ENCODE data around the gene EEPD1.
"Not testable (repeated sequence)": the region's sequence is repeated elsewhere in the genome, so short reads cannot be mapped to it uniquely, and the experiment has no call there.

EEPD1 gene

DNA sequence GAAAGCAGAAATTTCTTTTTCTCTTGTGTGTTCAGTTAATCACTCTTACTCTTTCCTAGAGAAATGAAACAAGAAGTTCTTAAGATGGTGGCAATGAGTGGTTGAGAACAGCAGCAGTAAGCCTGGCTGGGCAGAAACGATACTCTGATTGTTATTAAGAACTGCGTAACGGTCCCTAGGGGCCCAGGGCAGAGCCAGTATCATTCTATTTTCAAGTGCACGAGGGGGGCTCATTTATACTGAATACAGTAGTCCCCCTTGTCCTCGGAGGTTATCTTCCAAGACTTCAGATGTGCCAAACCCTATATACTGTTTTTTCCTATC is 64.9 kb downstream of the EEPD1 start:
- Mint-ChIP-seq H3K36me3 (no peaks in the 10 kb centered on the region), H3K27ac (no peak overlapping the region), H3K4me1 (no peaks in the 10 kb centered on the region), H3K9me3 (no peaks in the 10 kb centered on the region), H3K4me3 (no peak overlapping the region), H3K27me3 (peaks cover 9% of the 10 kb centered on the region)
- no peak for DNase-seq
- CTCF ChIA-PET = no interaction called here

DNA sequence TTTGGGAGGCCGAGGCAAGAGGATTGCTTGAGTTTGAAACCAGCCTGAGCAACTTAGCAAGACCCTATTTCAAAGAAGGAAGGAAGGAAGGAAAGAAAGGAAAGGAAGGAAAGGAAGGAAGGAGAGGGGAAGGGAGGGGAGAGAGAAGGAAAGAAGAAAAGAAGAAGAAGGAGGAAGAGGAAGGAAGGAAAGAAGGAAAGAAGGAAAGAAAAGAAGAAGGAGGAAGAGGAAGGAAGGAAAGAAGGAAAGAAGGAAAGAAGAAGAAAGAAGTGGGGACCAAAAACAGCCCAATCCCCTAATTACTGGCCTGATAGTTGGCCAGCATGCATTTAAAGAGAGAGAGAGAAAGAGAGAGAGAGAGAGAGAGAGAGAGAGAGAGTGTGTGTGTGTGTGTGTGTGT is 66.4 kb downstream of the EEPD1 start:
- DNase-seq = no peak
- Mint-ChIP-seq H3K36me3 (no peaks in the 10 kb centered on the region), H3K4me1 (no peaks in the 10 kb centered on the region), H3K27ac (no peak overlapping the region), H3K27me3 (peaks cover 9% of the 10 kb centered on the region), H3K4me3 (no peak overlapping the region), H3K9me3 (no peaks in the 10 kb centered on the region)
- CTCF ChIA-PET = no interaction called here

DNA sequence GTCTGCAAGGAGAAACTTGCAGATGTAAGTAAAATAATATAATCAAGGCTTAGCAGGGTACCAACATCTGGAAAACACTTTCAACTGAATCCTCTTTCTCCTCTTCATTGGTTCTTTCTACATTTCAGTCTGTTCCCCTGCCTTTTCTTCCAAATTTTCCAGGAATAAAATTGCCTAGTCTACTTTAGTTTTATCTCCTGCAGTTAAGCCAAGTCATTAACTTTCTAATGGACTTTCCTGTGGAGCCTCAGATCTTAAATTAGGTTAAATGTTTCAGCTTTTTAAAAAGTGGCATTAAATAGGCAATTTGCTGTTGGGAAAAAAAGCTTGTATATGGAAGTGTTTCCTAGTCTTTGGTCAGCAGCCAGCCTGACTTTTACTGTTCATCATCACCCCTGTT is 70.8 kb downstream of the EEPD1 start:
- no peak overlapping the region for H3K27ac Mint-ChIP-seq
- H3K4me1 Mint-ChIP-seq = no peaks in the 10 kb centered on the region
- H3K36me3 Mint-ChIP-seq = no peaks in the 10 kb centered on the region
- DNase-seq = no peak
- H3K4me3 Mint-ChIP-seq = no peak overlapping the region
- no peaks in the 10 kb centered on the region for H3K9me3 Mint-ChIP-seq
- CTCF ChIA-PET = interaction anchor here (1.1 to 1.2 kb wide), 2 partner anchors 68 to 95 kb away, joined by 3 to 5 read pairs; no protein-coding TSS in a partner anchor
- H3K27me3 Mint-ChIP-seq = peaks cover 15% of the 10 kb centered on the region

DNA sequence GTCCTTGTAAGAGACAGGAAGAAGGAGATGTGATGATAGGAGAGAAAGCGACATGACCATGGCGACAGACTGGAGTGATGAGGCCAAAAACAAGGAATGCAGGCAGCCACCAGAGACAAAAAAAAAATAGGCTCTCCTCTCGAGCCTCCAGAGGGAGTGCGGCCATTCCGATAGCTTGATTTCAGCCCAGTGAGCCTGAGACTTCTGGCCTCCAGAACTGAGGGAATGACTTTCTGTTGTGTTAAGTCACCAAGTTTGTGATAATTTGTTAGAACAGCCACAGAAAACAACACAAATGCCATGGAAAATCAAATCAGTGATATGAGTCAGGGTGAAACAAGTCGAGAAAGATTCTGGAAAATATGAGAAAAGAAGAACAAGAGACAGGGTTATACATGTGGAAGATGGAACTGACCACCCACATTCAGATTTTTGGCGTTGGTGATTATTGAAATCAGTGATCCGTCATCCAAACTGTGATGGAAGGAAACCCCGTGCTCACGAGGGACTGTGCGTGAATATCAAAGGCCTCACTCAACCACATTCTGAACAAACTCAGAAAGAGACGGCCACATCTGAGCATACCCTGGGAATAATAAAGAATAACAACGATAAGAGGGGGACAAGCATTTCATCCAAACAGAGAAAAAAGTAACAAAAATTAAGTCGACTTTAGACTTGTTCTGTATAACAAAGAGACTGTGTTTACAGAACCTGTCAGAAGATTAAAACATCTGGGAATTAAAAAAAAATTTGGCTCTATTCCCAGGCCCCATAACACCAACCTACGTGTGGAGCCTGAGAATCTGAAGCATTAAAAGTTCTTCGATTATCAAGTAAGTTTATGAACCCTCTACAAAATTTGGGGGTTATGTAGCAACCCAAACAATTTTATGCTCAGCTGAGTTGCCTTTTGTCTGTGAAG is 72.1 kb downstream of the EEPD1 start:
- no peak for DNase-seq
- Mint-ChIP-seq H3K27me3 (peaks cover 10% of the 10 kb centered on the region), H3K36me3 (no peaks in the 10 kb centered on the region), H3K4me3 (no peak overlapping the region), H3K9me3 (no peaks in the 10 kb centered on the region), H3K4me1 (no peaks in the 10 kb centered on the region), H3K27ac (no peak overlapping the region)
- CTCF ChIA-PET = no interaction called here

DNA sequence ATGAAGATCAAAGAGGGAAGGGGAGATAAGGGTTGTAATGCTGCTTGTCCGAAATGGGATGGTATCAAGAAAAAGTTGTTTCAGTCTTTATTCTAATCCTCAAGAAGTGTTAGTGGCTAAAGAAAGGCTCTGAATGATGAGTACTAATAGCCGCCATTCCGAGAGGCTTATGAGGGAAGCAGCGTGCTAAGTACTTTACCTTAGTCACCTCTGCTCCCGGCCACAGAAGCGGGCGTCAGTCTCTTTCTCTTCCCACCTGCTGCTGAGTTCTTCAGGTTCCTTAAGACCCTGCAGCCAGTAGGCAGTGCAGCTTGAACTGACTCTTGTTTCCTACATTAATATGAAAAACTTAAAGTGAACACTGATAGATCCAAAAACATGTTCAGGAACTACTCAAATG is 73.1 kb downstream of the EEPD1 start:
- CTCF ChIA-PET = no interaction called here
- Mint-ChIP-seq H3K4me3 (no peak overlapping the region), H3K9me3 (no peaks in the 10 kb centered on the region), H3K36me3 (no peaks in the 10 kb centered on the region), H3K4me1 (no peaks in the 10 kb centered on the region), H3K27ac (no peak overlapping the region), H3K27me3 (peaks cover 10% of the 10 kb centered on the region)
- DNase-seq = no peak

DNA sequence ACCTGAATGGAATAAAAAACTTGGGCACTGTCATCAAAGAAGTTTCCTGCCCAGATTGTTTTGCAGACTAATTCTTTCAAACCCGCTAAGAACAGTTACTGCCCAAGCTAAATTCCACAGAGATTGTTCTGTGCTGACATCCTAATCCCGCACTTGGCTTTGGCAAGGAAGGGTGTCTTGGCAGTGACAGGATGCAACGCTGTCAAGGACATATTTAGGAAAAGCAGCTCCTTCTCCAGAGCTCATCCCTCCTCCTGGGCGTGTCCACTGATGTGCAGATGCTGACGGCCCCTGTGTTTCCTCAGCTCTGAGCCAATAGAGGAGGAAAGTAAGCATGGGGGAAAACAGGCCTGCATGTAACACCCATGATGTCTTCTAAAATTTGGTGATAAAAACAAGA is 74.2 kb downstream of the EEPD1 start:
- Mint-ChIP-seq H3K27ac (no peak overlapping the region), H3K4me3 (no peak overlapping the region), H3K9me3 (no peaks in the 10 kb centered on the region), H3K27me3 (peaks cover 10% of the 10 kb centered on the region), H3K4me1 (no peaks in the 10 kb centered on the region), H3K36me3 (no peaks in the 10 kb centered on the region)
- CTCF ChIA-PET = no interaction called here
- no peak for DNase-seq

DNA sequence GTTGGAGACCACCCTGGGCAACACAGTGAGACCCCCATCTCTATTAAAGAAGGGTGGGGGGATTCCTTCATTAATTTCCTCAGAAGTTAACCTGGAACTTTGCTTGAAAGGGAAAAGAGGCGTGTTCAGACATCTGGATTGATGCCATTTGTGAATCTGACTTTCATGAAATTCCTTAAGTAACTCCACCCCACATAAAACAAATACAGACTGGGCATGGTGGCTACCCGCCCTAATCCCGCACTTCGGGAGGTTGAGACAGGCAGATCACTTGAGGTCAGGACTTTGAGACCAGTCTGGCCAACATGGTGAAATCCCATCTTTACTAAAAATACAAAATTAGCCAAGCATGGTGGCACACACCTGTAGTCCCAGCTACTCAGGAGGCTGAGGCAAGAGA is 75.0 kb downstream of the EEPD1 start:
- H3K36me3 Mint-ChIP-seq = no peaks in the 10 kb centered on the region
- H3K4me3 Mint-ChIP-seq = no peak overlapping the region
- CTCF ChIA-PET = no interaction called here
- no peaks in the 10 kb centered on the region for H3K9me3 Mint-ChIP-seq
- H3K4me1 Mint-ChIP-seq = no peaks in the 10 kb centered on the region
- H3K27me3 Mint-ChIP-seq = peaks cover 10% of the 10 kb centered on the region
- no peak overlapping the region for H3K27ac Mint-ChIP-seq
- DNase-seq = no peak

DNA sequence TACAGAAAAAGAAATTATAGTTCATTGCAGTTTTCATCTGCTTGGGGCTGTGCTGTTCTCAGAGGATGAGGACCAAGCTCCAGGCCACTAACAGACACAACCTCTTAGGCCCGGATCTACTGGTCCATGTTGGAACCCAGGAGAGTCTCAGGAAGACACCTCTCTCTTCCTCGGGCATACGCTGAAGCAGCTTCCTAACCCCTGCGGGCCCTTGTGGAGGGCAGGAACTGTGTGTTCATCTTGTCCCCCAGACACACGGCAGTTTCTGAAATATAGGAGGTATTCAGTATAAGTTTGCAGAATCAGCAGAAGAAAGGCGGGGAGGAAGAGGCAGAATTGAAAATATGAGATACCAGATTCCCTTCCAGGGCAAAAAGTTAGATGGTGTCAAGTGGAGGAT is 78.4 kb downstream of the EEPD1 start:
- Mint-ChIP-seq H3K9me3 (no peaks in the 10 kb centered on the region), H3K27me3 (peaks cover 4% of the 10 kb centered on the region), H3K36me3 (no peaks in the 10 kb centered on the region), H3K27ac (no peak overlapping the region), H3K4me1 (no peaks in the 10 kb centered on the region), H3K4me3 (no peak overlapping the region)
- DNase-seq = no peak
- CTCF ChIA-PET = no interaction called here

DNA sequence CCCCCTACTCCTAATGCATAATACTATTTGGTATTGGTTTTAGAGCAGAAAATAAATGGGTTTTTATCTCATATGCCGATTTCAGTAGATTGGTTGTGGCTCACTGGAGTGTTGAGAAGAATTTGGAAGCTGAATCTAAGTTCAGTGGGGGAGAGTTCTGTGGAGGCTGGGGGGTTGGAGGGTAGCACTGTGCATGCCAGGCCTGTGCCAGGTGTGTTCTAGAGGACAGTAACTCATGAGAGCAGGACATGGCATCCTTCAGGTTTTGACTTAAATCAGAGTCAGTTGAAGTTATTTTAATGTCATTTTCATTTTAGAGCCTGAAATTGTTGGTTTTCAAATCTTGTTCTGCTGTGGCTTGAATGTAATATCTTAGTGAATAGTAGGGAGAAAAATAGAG is 79.5 kb downstream of the EEPD1 start:
- Mint-ChIP-seq H3K27ac (no peak overlapping the region), H3K4me1 (no peaks in the 10 kb centered on the region), H3K36me3 (no peaks in the 10 kb centered on the region), H3K9me3 (no peaks in the 10 kb centered on the region), H3K27me3 (peaks cover 4% of the 10 kb centered on the region), H3K4me3 (no peak overlapping the region)
- DNase-seq = no peak
- CTCF ChIA-PET = interaction anchor here (0.7 kb wide), 1 partner anchor 27 kb away, joined by 3 read pairs; no protein-coding TSS in a partner anchor

DNA sequence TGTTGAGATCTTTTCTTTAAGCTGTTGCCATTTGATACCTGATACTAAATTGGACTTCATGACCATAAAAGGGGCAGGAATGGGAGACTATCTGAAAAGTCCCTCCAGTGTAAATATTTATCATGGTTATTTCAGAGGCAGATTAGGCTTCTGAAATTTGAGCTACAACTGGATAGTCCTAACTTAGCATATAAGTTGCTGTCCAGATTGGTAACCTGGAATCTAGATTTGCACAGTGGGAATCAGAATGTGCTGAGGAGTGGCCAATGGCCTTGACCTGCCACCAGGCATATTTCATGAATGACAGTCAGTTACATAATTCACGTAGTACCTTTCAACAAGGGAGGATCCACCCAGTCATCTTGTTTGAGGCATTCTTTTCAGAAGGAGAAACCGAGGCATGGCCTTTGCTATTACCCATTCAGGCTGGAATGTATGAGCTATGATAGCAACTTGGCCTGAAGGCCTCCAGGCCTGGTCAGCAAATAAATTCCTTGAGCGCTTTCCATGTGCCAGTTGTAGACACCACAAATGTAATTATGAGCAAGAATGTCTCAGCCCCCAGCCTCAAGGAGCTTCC is 80.0 kb downstream of the EEPD1 start:
- Mint-ChIP-seq H3K36me3 (no peaks in the 10 kb centered on the region), H3K27ac (no peak overlapping the region), H3K9me3 (no peaks in the 10 kb centered on the region), H3K27me3 (peaks cover 4% of the 10 kb centered on the region), H3K4me3 (no peak overlapping the region), H3K4me1 (no peaks in the 10 kb centered on the region)
- CTCF ChIA-PET = no interaction called here
- DNase-seq = no peak

DNA sequence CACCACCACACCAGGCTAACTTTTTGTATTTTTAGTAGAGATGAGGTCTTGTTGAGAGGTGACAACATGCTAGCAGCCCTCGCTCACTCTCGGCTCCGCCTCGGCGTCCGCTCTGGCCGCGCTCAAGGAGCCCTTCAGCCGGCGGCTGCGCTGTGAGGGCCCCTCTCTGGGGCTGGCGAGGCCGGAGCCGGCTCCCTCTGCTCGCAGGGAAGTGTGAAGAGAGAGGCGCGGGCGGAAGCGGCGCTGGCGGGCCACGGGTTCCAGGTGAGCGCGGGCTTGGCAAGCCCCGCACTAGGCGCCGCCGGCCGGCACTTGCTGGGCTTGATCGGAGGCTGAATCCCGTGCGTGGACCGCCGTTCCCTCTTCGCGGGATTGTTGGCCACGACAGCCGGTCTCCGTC is 83.0 kb downstream of the EEPD1 start:
- no peaks in the 10 kb centered on the region for H3K9me3 Mint-ChIP-seq
- H3K36me3 Mint-ChIP-seq = no peaks in the 10 kb centered on the region
- CTCF ChIA-PET = no interaction called here
- H3K27ac Mint-ChIP-seq = no peak overlapping the region
- no peaks in the 10 kb centered on the region for H3K27me3 Mint-ChIP-seq
- H3K4me3 Mint-ChIP-seq = no peak overlapping the region
- no peak for DNase-seq
- no peaks in the 10 kb centered on the region for H3K4me1 Mint-ChIP-seq

DNA sequence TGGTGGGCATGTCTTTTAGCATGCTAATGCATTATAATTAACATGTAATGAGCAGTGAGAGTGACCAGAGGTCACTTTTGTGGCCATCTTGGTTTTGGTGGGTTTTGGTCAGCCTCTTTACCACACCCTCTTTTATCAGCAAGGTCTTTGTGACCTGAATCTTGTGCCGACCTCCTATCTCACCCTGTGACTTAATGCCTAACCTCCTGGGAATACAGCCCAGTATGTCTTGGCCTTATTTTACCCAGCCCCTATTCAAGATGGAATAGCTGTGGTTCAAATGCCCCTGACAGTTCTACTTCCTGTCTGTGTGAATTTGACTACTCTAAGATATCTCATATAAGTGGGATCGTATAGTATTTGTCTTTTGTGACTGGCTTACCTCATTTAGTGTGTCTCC is 85.1 kb downstream of the EEPD1 start:
- Mint-ChIP-seq H3K36me3 (no peaks in the 10 kb centered on the region), H3K27ac (no peak overlapping the region)
- CTCF ChIA-PET = no interaction called here

DNA sequence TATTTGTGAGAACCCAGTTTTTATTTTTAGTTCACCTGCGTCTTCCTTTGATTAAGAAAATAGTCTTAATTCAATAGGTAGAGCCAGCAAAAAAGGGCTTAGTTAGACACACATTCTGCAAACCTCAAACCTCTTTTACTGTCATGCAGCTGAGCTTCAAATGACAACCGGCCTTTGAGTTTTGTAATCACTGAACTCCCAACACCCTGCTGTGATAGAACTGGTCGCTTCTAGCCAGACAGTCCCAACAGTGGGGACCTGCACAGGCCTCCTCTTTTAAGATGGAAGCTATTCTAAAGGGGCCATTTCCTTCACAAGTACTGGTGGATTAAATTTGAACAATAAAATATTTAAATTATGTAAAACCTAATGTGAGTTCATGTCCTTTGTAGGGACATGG is 90.3 kb downstream of the EEPD1 start:
- H3K4me1 Mint-ChIP-seq, DNase-seq, H3K9me3 Mint-ChIP-seq, H3K27ac Mint-ChIP-seq, H3K36me3 Mint-ChIP-seq, CTCF ChIA-PET, H3K27me3 Mint-ChIP-seq, H3K4me3 Mint-ChIP-seq: not testable (repeated sequence)

More for the DNA sequence above, 85.1 kb downstream of the EEPD1 start:
- no peak for DNase-seq
- no peak overlapping the region for H3K4me3 Mint-ChIP-seq
- H3K9me3 Mint-ChIP-seq = no peaks in the 10 kb centered on the region
- H3K4me1 Mint-ChIP-seq = no peaks in the 10 kb centered on the region
- H3K27me3 Mint-ChIP-seq = no peaks in the 10 kb centered on the region

DNA sequence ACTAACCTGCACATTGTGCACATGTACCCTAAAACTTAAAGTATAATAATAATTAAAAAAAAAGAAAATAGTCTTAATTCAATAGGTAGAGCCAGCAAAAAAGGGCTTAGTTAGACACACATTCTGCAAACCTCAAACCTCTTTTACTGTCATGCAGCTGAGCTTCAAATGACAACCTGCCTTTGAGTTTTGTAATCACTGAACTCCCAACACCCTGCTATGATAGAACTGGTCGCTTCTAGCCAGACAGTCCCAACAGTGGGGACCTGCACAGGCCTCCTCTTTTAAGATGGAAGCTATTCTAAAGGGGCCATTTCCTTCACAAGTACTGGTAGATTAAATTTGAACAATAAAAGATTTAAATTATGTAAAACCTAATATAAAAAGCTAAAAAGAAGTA is 90.9 kb downstream of the EEPD1 start:
- H3K27me3 Mint-ChIP-seq, H3K4me1 Mint-ChIP-seq, CTCF ChIA-PET, H3K4me3 Mint-ChIP-seq, H3K27ac Mint-ChIP-seq, H3K36me3 Mint-ChIP-seq, DNase-seq, H3K9me3 Mint-ChIP-seq: not testable (repeated sequence)

DNA sequence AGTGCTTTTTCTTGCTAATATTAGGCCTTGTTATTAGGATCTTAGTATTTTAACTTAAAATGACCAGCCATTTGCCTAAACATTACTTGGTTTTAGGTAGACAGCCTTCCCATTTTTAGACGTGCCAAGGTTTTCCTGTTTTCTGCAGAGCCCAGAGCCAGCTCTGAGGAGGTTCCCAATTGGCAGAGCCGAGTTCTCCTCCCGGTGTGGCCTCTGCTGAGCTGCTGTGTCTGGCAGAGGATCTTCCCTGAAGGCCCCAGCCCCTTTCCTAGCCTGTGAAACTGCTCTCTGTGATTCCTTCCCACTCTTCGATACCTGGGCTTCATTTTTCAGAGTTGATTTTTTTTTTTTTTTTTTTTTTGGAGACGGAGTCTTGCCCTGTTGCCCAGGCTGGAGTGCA is 91.4 kb downstream of the EEPD1 start:
- CTCF ChIA-PET = no interaction called here
- Mint-ChIP-seq H3K4me3 (no peak overlapping the region), H3K27me3 (no peaks in the 10 kb centered on the region), H3K36me3 (no peaks in the 10 kb centered on the region), H3K27ac (no peak overlapping the region), H3K9me3 (no peaks in the 10 kb centered on the region), H3K4me1 (no peaks in the 10 kb centered on the region)
- DNase-seq = no peak
